GM12873 (cell line): ENCODE measurements around the gene TRPV6.
A peak's percentile ranks its signal among the peaks of the same experiment; 100 is the strongest.

Source experiments
- CTCF ChIP-seq: IDR thresholded peaks from 2 replicates; pipeline ENCODE4 v1.5.1; 2012; ENCODE audit warnings: low read depth, mild to moderate bottlenecking, moderate library complexity, low read length, control low read depth; ENCODE audit not compliant: insufficient read depth; ENCODE audit errors: missing control alignments

The TRPV6 gene

GRCh38 chr7:142927085-142927745 is 41.7 kb upstream of the TRPV6 start:
- no peak for TF ChIP-seq CTCF

GRCh38 chr7:142925413-142925812 is 39.9 kb upstream of the TRPV6 start:
- peak; percentile 19 for TF ChIP-seq CTCF

GRCh38 chr7:142923391-142923790 is 37.8 kb upstream of the TRPV6 start:
- no peak for TF ChIP-seq CTCF

GRCh38 chr7:142919656-142920055 is 34.1 kb upstream of the TRPV6 start:
- no peak for TF ChIP-seq CTCF

- no peak for TF ChIP-seq CTCF
Observed at GRCh38 chr7:142918901-142919300, 33.4 kb upstream of the TRPV6 start.

- TF ChIP-seq CTCF, result no peak
Observed at GRCh38 chr7:142917447-142917846, 31.9 kb upstream of the TRPV6 start.

GRCh38 chr7:142916508-142916907 is 31.0 kb upstream of the TRPV6 start:
- TF ChIP-seq CTCF, result no peak
